GM18868 (cell line): ENCODE data around the gene NCAM1.
"Not testable (repeated sequence)": the region's sequence is repeated elsewhere in the genome, so short reads cannot be mapped to it uniquely, and the experiment has no call there.

ENCODE experiments used
- ATAC-seq: cut with Tn5 transposase; IDR thresholded peaks from one replicate; pipeline ENCODE4 v1.9.1; 2021; ENCODE audit warnings: mild to moderate bottlenecking, moderate library complexity; ENCODE audit not compliant: unreplicated experiment

The NCAM1 gene

DNA sequence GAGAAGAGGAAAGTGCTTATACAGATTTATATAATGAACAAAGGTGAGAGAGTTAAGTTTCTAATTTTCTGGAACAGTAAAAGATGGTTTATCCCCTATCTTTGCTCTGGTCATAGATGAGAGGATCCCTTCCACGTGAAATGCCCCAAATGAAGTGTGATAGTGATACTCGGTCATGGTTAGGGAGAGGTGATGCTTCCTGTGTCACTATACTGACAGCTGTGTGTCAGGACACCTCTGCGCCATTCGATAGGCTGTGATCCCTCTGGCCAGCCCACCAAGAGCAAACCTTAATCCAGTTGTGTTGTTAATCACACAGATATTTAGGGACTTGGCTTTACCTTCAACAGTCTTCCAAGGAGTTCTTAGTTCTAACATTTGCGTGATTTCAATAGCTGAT is 57.7 kb downstream of the NCAM1 start:
- no peak for ATAC-seq

GRCh38 chr11:113019711-113020110 is 58.5 kb downstream of the NCAM1 start:
- ATAC-seq = no peak

- no peak for ATAC-seq
These were observed 59.9 kb downstream of the NCAM1 start for GRCh38 chr11:113021111-113021510.

GRCh38 chr11:113022262-113022661 is 61.0 kb downstream of the NCAM1 start:
- ATAC-seq = no peak

DNA sequence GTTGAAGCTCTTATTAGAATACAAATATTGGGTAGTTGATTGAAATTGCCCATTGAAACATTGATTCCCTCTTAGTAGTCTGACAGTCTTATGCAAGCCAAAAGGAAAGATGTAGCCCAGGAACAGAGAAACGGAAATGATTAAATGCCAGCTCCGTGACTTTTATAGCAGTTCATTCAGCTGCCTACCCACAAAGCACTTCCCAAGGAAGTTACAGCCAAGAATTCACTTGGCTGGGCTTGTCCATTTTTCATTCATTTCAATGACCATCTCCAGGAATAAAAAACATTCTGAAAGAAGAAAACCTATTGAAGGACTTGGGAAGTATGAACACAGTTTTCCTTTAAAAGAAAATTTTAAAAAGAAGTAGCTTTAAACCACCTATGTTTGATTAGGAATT is 62.0 kb downstream of the NCAM1 start:
- ATAC-seq = no peak

DNA sequence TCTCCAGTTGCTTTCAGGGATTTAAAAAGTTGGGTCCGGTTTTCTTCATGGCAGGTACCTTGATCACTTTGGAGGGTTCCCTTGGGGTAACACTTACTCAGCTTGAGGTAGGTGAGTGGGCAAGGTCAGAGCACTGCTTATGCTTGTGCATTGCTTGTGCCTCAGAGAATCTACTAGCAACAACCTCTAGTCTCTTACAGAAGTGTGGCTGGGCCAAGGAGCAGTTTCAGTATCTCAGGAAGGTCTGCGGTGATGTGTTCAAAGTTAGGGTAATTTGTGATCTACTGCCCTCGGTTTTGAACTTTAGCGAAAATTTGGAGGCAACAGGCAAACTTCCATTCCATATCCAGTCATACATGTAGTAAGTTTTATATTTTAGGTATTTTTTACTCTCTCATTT is 62.8 kb downstream of the NCAM1 start:
- no peak for ATAC-seq

DNA sequence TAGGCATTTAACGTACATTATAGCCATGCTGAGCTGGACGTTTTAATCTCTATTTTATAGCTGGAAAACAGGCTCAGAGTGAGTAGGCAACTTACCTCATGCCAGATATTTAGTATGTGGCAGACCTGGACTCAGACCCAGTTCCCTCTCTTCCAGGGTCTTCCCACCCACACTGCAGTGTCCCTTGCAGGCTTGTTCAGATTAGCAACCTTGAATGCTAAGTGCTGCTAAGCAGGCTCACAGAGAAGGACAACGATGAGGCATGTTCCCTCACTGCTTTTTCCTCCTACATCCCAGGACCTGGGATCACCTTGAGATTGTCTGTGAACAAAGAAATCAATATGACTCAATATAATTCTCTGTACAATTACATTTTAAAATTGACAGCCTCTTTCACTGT is 65.6 kb downstream of the NCAM1 start:
- no peak for ATAC-seq

GRCh38 chr11:113034576-113034975 is 73.4 kb downstream of the NCAM1 start:
- ATAC-seq = no peak

GRCh38 chr11:113035708-113036107 is 74.5 kb downstream of the NCAM1 start:
- no peak for ATAC-seq

DNA sequence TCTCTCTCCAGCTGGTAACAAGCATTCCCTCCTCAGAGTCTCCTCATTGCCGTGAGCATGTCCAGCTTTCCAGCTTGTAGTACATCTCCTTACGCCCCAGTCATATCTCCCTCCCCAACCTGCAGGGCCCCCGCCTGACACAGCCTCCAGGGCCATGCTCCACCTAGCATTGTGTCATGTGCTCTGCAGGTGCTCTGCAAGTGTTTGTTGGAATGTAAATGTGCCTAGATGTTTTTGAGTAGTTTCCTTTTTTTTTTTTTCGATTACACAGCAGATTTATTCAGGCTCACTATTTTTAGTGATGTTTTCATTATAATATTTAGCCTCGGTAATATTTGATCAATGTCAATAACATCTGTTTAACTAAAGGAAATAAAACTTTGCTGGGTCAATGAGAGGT is 82.5 kb downstream of the NCAM1 start:
- ATAC-seq = no peak

DNA sequence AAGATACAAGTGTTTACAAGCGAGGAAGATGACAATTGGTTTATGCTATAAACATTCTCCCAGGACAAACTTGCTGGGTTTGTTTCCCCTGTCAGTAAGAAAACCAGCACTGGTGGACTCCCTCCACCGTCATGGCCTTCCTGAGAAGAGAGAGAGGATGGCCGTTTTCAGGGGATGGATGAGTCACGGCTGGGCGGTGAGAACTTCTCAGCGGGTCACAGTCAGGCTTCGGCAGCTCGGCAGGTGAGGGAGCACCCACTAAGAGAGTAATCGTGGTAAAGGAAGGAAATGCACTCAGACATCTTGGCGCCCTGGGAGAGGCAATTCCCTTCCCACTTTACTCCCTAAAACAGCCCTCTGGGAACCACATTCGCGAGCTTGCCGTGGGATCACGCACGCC is 83.9 kb downstream of the NCAM1 start:
- no peak for ATAC-seq

GRCh38 chr11:113046866-113047265 is 85.6 kb downstream of the NCAM1 start:
- no peak for ATAC-seq

DNA sequence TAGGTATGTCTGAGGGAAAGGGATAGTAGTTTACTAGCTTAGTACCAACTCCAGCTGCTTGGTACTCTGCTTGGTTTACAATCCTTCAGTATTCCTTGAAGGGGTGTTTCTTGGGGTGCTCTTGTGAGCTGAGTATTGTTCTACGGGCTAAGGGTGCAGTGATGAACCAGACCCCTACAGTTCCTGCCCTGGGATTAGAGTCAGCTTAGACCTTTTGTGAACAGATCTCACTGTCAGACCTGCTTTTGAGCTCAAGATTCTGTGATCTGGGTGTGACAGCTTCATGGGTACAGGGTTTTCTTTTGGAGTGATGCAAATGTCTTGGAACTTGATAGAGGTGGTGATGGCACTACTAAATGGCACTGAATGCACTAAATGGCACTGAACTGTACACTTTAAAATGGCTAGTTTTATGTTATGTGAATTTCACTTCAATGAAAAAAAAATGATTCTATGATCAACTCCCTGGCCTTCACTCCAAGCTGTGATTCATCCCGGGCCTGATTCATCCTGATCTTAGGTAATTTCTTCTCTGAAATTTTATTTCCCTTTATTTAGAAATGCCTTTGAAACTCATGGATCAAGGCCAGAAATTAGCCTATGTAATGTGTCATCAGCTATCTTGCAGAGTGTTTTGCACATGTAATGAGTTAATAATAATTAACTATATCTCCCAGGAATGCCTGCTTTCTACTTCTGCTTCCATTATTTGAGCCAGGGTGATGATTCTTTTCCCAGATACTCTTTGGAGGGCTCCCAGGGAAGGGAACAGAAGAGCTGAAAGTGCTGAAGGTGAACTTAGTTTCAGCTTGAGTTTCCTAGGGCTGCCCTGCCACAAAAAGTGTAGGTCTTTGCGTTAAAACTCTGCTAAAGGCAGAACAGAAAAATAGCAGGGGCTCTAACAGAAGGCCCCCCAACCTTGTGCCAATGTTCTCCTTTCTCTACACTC is 87.9 kb downstream of the NCAM1 start:
- ATAC-seq = no peak

DNA sequence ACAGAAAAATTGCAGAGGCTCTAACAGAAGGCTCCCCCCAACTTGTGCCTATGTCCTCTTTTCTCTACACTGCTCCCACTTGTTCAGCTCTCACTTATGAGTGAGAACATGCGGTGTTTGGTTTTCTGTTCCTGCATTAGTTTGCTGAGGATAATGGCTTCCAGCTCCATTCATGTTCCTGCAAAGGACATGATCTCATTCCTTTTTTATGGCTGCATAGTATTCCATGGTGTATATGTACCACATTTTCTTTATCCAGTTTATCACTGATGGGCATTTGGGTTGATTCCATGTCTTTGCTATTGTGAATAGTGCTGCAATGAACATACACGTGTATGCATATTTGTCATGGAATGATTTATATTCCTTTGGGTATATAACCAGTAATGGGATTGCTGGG is 91.8 kb downstream of the NCAM1 start:
- ATAC-seq = not testable (repeated sequence)

GRCh38 chr11:113057038-113057437 is 95.8 kb downstream of the NCAM1 start:
- ATAC-seq = no peak

GRCh38 chr11:113059548-113059947 is 98.3 kb downstream of the NCAM1 start:
- ATAC-seq = no peak

DNA sequence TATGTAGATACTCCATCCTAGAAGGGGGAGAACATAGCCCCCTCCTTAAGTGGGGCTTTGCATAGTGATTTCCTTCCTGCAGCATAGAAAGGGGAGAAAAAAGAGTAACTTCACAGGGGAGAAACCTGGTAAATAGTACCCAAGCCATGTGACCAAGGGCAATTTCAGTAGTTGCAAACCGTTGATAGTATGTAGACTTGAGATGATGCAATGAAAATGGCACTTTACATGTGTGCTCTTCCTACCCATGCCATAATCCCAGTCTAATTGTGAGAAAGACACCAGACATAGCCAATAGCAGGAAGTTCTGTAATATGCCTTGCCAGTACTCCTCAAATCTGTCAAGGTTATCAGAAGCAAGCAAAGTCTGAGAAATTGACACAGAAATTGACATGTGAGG is 104.1 kb downstream of the NCAM1 start:
- ATAC-seq = no peak

- ATAC-seq = no peak
These were observed 111.1 kb downstream of the NCAM1 start for GRCh38 chr11:113072237-113072858.

DNA sequence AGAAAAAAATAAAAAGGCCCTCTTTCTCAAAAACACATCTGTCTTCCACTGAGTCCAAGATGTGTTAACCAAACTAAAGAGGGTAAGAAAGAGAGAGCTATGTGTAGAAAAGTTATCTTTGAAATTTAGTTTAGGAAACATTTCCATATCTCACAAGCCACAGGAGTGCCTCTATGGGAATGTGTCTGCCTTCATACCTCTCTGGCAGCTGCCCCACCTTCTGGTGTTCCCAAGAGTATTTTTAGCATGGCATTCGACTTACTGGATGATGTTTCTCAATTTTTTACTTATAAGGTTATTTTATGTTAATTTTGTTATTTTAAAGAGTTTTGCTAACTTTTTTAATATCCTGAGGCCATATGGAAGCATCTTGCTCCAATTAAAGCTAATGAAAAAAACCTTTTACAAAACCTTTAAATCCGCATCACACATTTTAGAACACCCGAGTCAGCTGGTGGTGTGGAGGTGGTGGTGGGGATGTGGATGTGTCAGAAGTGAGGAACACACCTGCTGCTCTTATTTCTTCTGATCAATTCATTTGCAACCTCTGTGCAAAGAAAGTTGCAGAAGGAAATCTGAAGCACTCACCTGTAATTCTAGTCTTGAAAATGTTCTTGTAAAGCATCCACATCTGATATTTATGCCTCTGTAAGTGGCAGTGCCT is 112.2 kb downstream of the NCAM1 start:
- ATAC-seq = no peak

- no peak for ATAC-seq
These were observed 114.4 kb downstream of the NCAM1 start for GRCh38 chr11:113075586-113076095.

GRCh38 chr11:113077379-113077778 is 116.2 kb downstream of the NCAM1 start:
- ATAC-seq = no peak
